Type B pancreatic cell (in vitro differentiated cells): Measurements from ENCODE around the gene COL26A1. TPM values are rescaled to one million over a fixed set of nuclear protein-coding genes. Genes with fewer than 3 reads are reported as not detected.

Source experiments
- DNase-seq: peaks from one replicate; pipeline ENCODE4 v3.0.0; 2021; ENCODE audit warnings: mixed read lengths; ENCODE audit not compliant: unreplicated experiment; ENCODE audit errors: extremely low spot score
- H3K27ac Mint-ChIP-seq: 2 replicates; pipeline ENCODE4 v1.8.0; 2021; ENCODE audit warnings: mild to moderate bottlenecking, mixed read lengths
- H3K27me3 Mint-ChIP-seq: 2 replicates; pipeline ENCODE4 v1.8.0; 2021; ENCODE audit warnings: mixed read lengths
- H3K36me3 Mint-ChIP-seq: 2 replicates; pipeline ENCODE4 v1.8.0; 2021; ENCODE audit warnings: mixed read lengths
- H3K4me1 Mint-ChIP-seq: one replicate; pipeline ENCODE4 v1.8.0; 2021; ENCODE audit warnings: mixed read lengths; ENCODE audit not compliant: unreplicated experiment
- H3K4me3 Mint-ChIP-seq: 2 replicates; pipeline ENCODE4 v1.8.0; 2021; ENCODE audit warnings: mild to moderate bottlenecking, mixed read lengths
- H3K9me3 Mint-ChIP-seq: 2 replicates; pipeline ENCODE4 v1.8.0; 2021; ENCODE audit warnings: mixed read lengths
- CTCF ChIP-seq: fragments of 200-600 bp; sonication (generic); conservative IDR thresholded peaks from 2 replicates; pipeline ENCODE4 v1.5.0; 2021; ENCODE audit warnings: antibody characterized with exemption, mild to moderate bottlenecking
- total RNA-seq: library from RNA; stranded (reverse); gene quantifications from 2 replicates; pipeline ENCODE4 v1.2.1, GENCODE V29; 2021; ENCODE audit warnings: low replicate concordance

COL26A1 gene
- total RNA-seq, 1 donor from 2014 or later = 47.9 TPM

- no peaks in the 10 kb centered on the region for H3K9me3 Mint-ChIP-seq
- H3K4me1 Mint-ChIP-seq = peaks cover 9% of the 10 kb centered on the region
- H3K4me3 Mint-ChIP-seq = peak overlapping the region; percentile 58
- no peaks in the 10 kb centered on the region for H3K27me3 Mint-ChIP-seq
- DNase-seq = no peak
- H3K27ac Mint-ChIP-seq = peak overlapping the region; percentile 70
- TF ChIP-seq CTCF = peak; percentile 35
- H3K36me3 Mint-ChIP-seq = no peaks in the 10 kb centered on the region
Observed at GRCh38 chr7:101435461-101436220, 73.0 kb downstream of the COL26A1 start.

GRCh38 chr7:101436221-101436735 is 73.6 kb downstream of the COL26A1 start:
- H3K4me3 Mint-ChIP-seq = peak overlapping the region; percentile 58

GRCh38 chr7:101436857-101437576 is 74.3 kb downstream of the COL26A1 start:
- H3K36me3 Mint-ChIP-seq = no peaks in the 10 kb centered on the region
- peaks cover 14% of the 10 kb centered on the region for H3K4me1 Mint-ChIP-seq
- no peaks in the 10 kb centered on the region for H3K27me3 Mint-ChIP-seq
- no peak for TF ChIP-seq CTCF
- H3K9me3 Mint-ChIP-seq = no peaks in the 10 kb centered on the region
- no peak for DNase-seq
- H3K27ac Mint-ChIP-seq = no peak overlapping the region
- H3K4me3 Mint-ChIP-seq = no peak overlapping the region

More at GRCh38 chr7:101436221-101436735, 73.6 kb downstream of the COL26A1 start:
- peak overlapping the region; percentile 70 for H3K27ac Mint-ChIP-seq
- DNase-seq = no peak
- peak; percentile 9 for TF ChIP-seq CTCF
- H3K9me3 Mint-ChIP-seq = no peaks in the 10 kb centered on the region
- no peaks in the 10 kb centered on the region for H3K27me3 Mint-ChIP-seq
- no peaks in the 10 kb centered on the region for H3K36me3 Mint-ChIP-seq
- peaks cover 9% of the 10 kb centered on the region for H3K4me1 Mint-ChIP-seq

GRCh38 chr7:101441890-101442289 is 79.2 kb downstream of the COL26A1 start:
- Mint-ChIP-seq H3K4me3 (no peak overlapping the region), H3K4me1 (peaks cover 19% of the 10 kb centered on the region), H3K27me3 (no peaks in the 10 kb centered on the region), H3K36me3 (no peaks in the 10 kb centered on the region), H3K27ac (no peak overlapping the region), H3K9me3 (no peaks in the 10 kb centered on the region)
- TF ChIP-seq CTCF = no peak
- DNase-seq = no peak

GRCh38 chr7:101442426-101443070 is 79.9 kb downstream of the COL26A1 start:
- no peak for DNase-seq
- H3K27me3 Mint-ChIP-seq = no peaks in the 10 kb centered on the region
- peak overlapping the region; percentile 15 for H3K27ac Mint-ChIP-seq
- TF ChIP-seq CTCF = no peak
- H3K9me3 Mint-ChIP-seq = no peaks in the 10 kb centered on the region
- H3K4me1 Mint-ChIP-seq = peaks cover 16% of the 10 kb centered on the region
- no peak overlapping the region for H3K4me3 Mint-ChIP-seq
- H3K36me3 Mint-ChIP-seq = no peaks in the 10 kb centered on the region
